Subcutaneous abdominal adipose tissue (tissue), 5 donors: ENCODE measurements around the gene RNF5.
"Not testable (repeated sequence)": the region's sequence is repeated elsewhere in the genome, so short reads cannot be mapped to it uniquely, and the experiment has no call there.

Source experiments
- H3K27ac ChIP-seq: one replicate; pipeline ENCODE4 v1.7.0; 2013; ENCODE audit warnings: low read depth, mild to moderate bottlenecking, inconsistent platforms, low read length, moderate library complexity
- H3K27me3 ChIP-seq, 5 donors: one replicate each; pipeline ENCODE4 v1.7.0; 2013; ENCODE audit warnings: low read length in 5 of 5, inconsistent platforms in 1 of 5; ENCODE audit not compliant: control insufficient read depth in 5 of 5, insufficient read depth in 4 of 5
- H3K36me3 ChIP-seq, 5 donors: one replicate each; pipeline ENCODE4 v1.7.0; 2013; ENCODE audit warnings: low read length in 5 of 5; ENCODE audit not compliant: control insufficient read depth in 5 of 5, insufficient read depth in 5 of 5
- H3K4me1 ChIP-seq, 5 donors: one replicate each; pipeline ENCODE4 v1.7.0; 2013; ENCODE audit warnings: low read length in 5 of 5, mild to moderate bottlenecking in 3 of 5, moderate library complexity in 1 of 5; ENCODE audit not compliant: control insufficient read depth in 5 of 5, insufficient read depth in 5 of 5
- H3K4me3 ChIP-seq, 5 donors: one replicate each; pipeline ENCODE4 v1.7.0; 2013; ENCODE audit warnings: low read length in 5 of 5, low read depth in 1 of 5
- H3K9ac ChIP-seq, 5 donors: one replicate each; pipeline ENCODE4 v1.7.0; 2013; ENCODE audit warnings: low read length in 5 of 5, mild to moderate bottlenecking in 4 of 5, moderate library complexity in 3 of 5
- H3K9me3 ChIP-seq, 5 donors: one replicate each; pipeline ENCODE4 v1.7.0; 2013; ENCODE audit warnings: low read length in 5 of 5; ENCODE audit not compliant: control insufficient read depth in 5 of 5
- donor health status: healthy.
- donor health status: healthy.
- donor health status: healthy.
- donor health status: healthy.
- donor health status: healthy.

Gene RNF5

GRCh38 chr6:32182555-32182981 is 4.4 kb downstream of the RNF5 start:
- Histone ChIP-seq H3K9ac (peak overlapping the region in 2 of 5 donors; percentile 13 to 48), H3K4me3 (no peak overlapping the region), H3K27ac (peak overlapping the region; percentile 63), H3K27me3 (no peaks in the 10 kb centered on the region), H3K9me3 (no peaks in the 10 kb centered on the region), H3K36me3 (peaks cover 0 to 59% (median 38%) of the 10 kb centered on the region in 5 donors), H3K4me1 (peaks cover 7 to 59% (median 44%) of the 10 kb centered on the region in 5 donors)

- Histone ChIP-seq H3K36me3 (peaks cover 0 to 64% (median 41%) of the 10 kb centered on the region in 5 donors), H3K4me3 (no peak overlapping the region), H3K9ac (peak overlapping the region in 1 of 5 donors; percentile 41), H3K27me3 (no peaks in the 10 kb centered on the region), H3K4me1 (peaks cover 6 to 59% (median 48%) of the 10 kb centered on the region in 5 donors), H3K27ac (peak overlapping the region; percentile 63), H3K9me3 (no peaks in the 10 kb centered on the region)
Measured at GRCh38 chr6:32183030-32183429, 4.8 kb downstream of the RNF5 start.

GRCh38 chr6:32183483-32184083 is 5.4 kb downstream of the RNF5 start:
- no peaks in the 10 kb centered on the region for H3K9me3 ChIP-seq
- H3K4me3 ChIP-seq: no peak overlapping the region
- H3K9ac ChIP-seq: peak overlapping the region in 1 of 5 donors; percentile 41
- no peaks in the 10 kb centered on the region for H3K27me3 ChIP-seq
- peak overlapping the region; percentile 63 for H3K27ac ChIP-seq
- H3K36me3 ChIP-seq: peaks cover 0 to 64% (median 41%) of the 10 kb centered on the region in 5 donors
- H3K4me1 ChIP-seq: peaks cover 5 to 62% (median 53%) of the 10 kb centered on the region in 5 donors

- Histone ChIP-seq H3K27me3 (no peaks in the 10 kb centered on the region), H3K4me1 (peaks cover 8 to 62% (median 53%) of the 10 kb centered on the region in 5 donors), H3K9ac (peak within 1 kb of the TSS in 2 of 5 donors; percentile 14 to 41), H3K36me3 (peaks cover 0 to 64% (median 41%) of the 10 kb centered on the region in 5 donors), H3K9me3 (no peaks in the 10 kb centered on the region), H3K27ac (peak within 1 kb of the TSS; percentile 63), H3K4me3 (no peak within 1 kb of the TSS)
Measured at GRCh38 chr6:32184084-32184640, 6.0 kb downstream of the RNF5 start, which contains the start of gene AGER. AGER (minus strand) TSS chr6:32184253; CDS start chr6:32184222, 31 bp downstream.

GRCh38 chr6:32185681-32186131 is 7.5 kb downstream of the RNF5 start:
- Histone ChIP-seq H3K27ac (peak overlapping the region; percentile 97), H3K36me3 (peaks cover 0 to 57% (median 38%) of the 10 kb centered on the region in 5 donors), H3K4me1 (peaks cover 9 to 61% (median 52%) of the 10 kb centered on the region in 5 donors), H3K9ac (peak overlapping the region in 2 of 5 donors; percentile 35 to 62)
- H3K27me3 ChIP-seq, H3K9me3 ChIP-seq, H3K4me3 ChIP-seq: not testable (repeated sequence)

- peaks cover 0 to 51% (median 32%) of the 10 kb centered on the region in 5 donors for H3K36me3 ChIP-seq
- H3K27ac ChIP-seq: peak overlapping the region; percentile 97
- peak overlapping the region in 3 of 5 donors; percentile 35 to 62 (median 39) for H3K9ac ChIP-seq
- H3K4me3 ChIP-seq, H3K9me3 ChIP-seq, H3K27me3 ChIP-seq: not testable (repeated sequence)
- peaks cover 13 to 67% (median 58%) of the 10 kb centered on the region in 5 donors for H3K4me1 ChIP-seq
Measured at GRCh38 chr6:32186151-32186840, 8.1 kb downstream of the RNF5 start.

GRCh38 chr6:32187009-32187709 is 9.0 kb downstream of the RNF5 start:
- H3K4me3 ChIP-seq: no peak overlapping the region
- H3K27ac ChIP-seq: peak overlapping the region; percentile 97
- no peaks in the 10 kb centered on the region for H3K27me3 ChIP-seq
- peaks cover 0 to 44% (median 29%) of the 10 kb centered on the region in 5 donors for H3K36me3 ChIP-seq
- H3K9me3 ChIP-seq: no peaks in the 10 kb centered on the region
- peaks cover 13 to 76% (median 61%) of the 10 kb centered on the region in 5 donors for H3K4me1 ChIP-seq
- H3K9ac ChIP-seq: peak overlapping the region in 2 of 5 donors; percentile 39 to 52

- H3K9ac ChIP-seq: peak overlapping the region in 2 of 5 donors; percentile 85 to 87
- peaks cover 0 to 37% (median 23%) of the 10 kb centered on the region in 5 donors for H3K36me3 ChIP-seq
- peak overlapping the region; percentile 97 for H3K27ac ChIP-seq
- H3K4me1 ChIP-seq: peaks cover 13 to 77% (median 62%) of the 10 kb centered on the region in 5 donors
- H3K9me3 ChIP-seq, H3K27me3 ChIP-seq: not testable (repeated sequence)
- H3K4me3 ChIP-seq: peak overlapping the region in 2 of 5 donors; percentile 67 to 68
Measured at GRCh38 chr6:32187725-32188380, 9.6 kb downstream of the RNF5 start.

- H3K36me3 ChIP-seq: peaks cover 0 to 31% (median 17%) of the 10 kb centered on the region in 5 donors
- H3K9ac ChIP-seq: peak overlapping the region; percentile 73 to 87 (median 85)
- no peaks in the 10 kb centered on the region for H3K27me3 ChIP-seq
- H3K4me1 ChIP-seq: peaks cover 13 to 76% (median 61%) of the 10 kb centered on the region in 5 donors
- peak overlapping the region; percentile 35 to 76 (median 68) for H3K4me3 ChIP-seq
- H3K9me3 ChIP-seq: no peaks in the 10 kb centered on the region
- H3K27ac ChIP-seq: peak overlapping the region; percentile 97
Measured at GRCh38 chr6:32188381-32189068, 10.3 kb downstream of the RNF5 start.
